RWPE2 (cell line): ENCODE results near the gene COL23A1.

Experiments used
- ATAC-seq: fragments of 200-7000 bp; cut with Tn5 transposase; 3 replicates; pipeline ENCODE4 v1.9.1; 2021; ENCODE audit warnings: low read depth
- DNase-seq: peaks from one replicate; pipeline ENCODE4 v3.0.0-alpha.2; 2020; ENCODE audit warnings: low spot score
- H3K27ac ChIP-seq: fragments of 450-650 bp; 2 replicates; pipeline ENCODE4 v1.5.1; 2017; ENCODE audit warnings: mild to moderate bottlenecking; ENCODE audit not compliant: poor library complexity, severe bottlenecking
- H3K27me3 ChIP-seq: fragments of 250-450 bp; sonication (Bioruptor Pico); 2 replicates; pipeline ENCODE4 v1.5.1; 2021; ENCODE audit warnings: mild to moderate bottlenecking, moderate library complexity; ENCODE audit not compliant: insufficient read depth, poor library complexity, severe bottlenecking
- H3K36me3 ChIP-seq: fragments of 250-450 bp; sonication (Bioruptor Pico); 2 replicates; pipeline ENCODE4 v1.5.1; 2020; ENCODE audit warnings: low read depth, mild to moderate bottlenecking, moderate library complexity
- H3K4me1 ChIP-seq: fragments of 250-450 bp; sonication (Bioruptor Pico); 2 replicates; pipeline ENCODE4 v1.5.1; 2021; ENCODE audit warnings: mild to moderate bottlenecking, moderate library complexity; ENCODE audit not compliant: insufficient read depth, poor library complexity, severe bottlenecking
- H3K4me3 ChIP-seq: fragments of 250-450 bp; sonication (Bioruptor Pico); 2 replicates; pipeline ENCODE4 v1.5.1; 2021; ENCODE audit warnings: mild to moderate bottlenecking, moderate library complexity; ENCODE audit not compliant: severe bottlenecking
- H3K9me3 ChIP-seq: fragments of 250-450 bp; sonication (Bioruptor Pico); 2 replicates; pipeline ENCODE4 v1.5.1; 2021; ENCODE audit warnings: mild to moderate bottlenecking, moderate library complexity; ENCODE audit not compliant: severe bottlenecking
- CTCF ChIP-seq: fragments of 450-650 bp; IDR thresholded peaks from one replicate; pipeline ENCODE4 v1.5.1; 2017; ENCODE audit warnings: mild to moderate bottlenecking, moderate library complexity; ENCODE audit not compliant: poor library complexity, severe bottlenecking

COL23A1 gene

GRCh38 chr5:178476972-178477754, 113.0 kb downstream of the COL23A1 start:
- H3K4me1 ChIP-seq = no peaks in the 10 kb centered on the region
- H3K27ac ChIP-seq = no peak overlapping the region
- no peak for TF ChIP-seq CTCF
- H3K36me3 ChIP-seq = no peaks in the 10 kb centered on the region
- H3K9me3 ChIP-seq = peaks cover 3% of the 10 kb centered on the region
- no peak overlapping the region for H3K4me3 ChIP-seq
- ATAC-seq = no peak
- no peak for DNase-seq
- H3K27me3 ChIP-seq = no peaks in the 10 kb centered on the region

GRCh38 chr5:178476531-178476930, 113.7 kb downstream of the COL23A1 start:
- ATAC-seq = no peak
- TF ChIP-seq CTCF = no peak
- Histone ChIP-seq H3K27ac (no peak overlapping the region), H3K27me3 (no peaks in the 10 kb centered on the region), H3K4me3 (no peak overlapping the region), H3K9me3 (peaks cover 3% of the 10 kb centered on the region), H3K4me1 (no peaks in the 10 kb centered on the region), H3K36me3 (no peaks in the 10 kb centered on the region)
- DNase-seq = no peak

GRCh38 chr5:178475422-178475821, 114.8 kb downstream of the COL23A1 start:
- DNase-seq (no peak), ATAC-seq (no peak)
- TF ChIP-seq CTCF = no peak
- Histone ChIP-seq H3K4me3 (no peak overlapping the region), H3K4me1 (no peaks in the 10 kb centered on the region), H3K36me3 (no peaks in the 10 kb centered on the region), H3K9me3 (peaks cover 3% of the 10 kb centered on the region), H3K27me3 (no peaks in the 10 kb centered on the region), H3K27ac (no peak overlapping the region)

GRCh38 chr5:178474562-178475184, 115.5 kb downstream of the COL23A1 start:
- no peak overlapping the region for H3K4me3 ChIP-seq
- TF ChIP-seq CTCF = no peak
- DNase-seq = no peak
- H3K36me3 ChIP-seq = no peaks in the 10 kb centered on the region
- no peaks in the 10 kb centered on the region for H3K27me3 ChIP-seq
- ATAC-seq = peak; percentile 58; the same call in 2 of the 3 replicates
- no peak overlapping the region for H3K27ac ChIP-seq
- peaks cover 3% of the 10 kb centered on the region for H3K9me3 ChIP-seq
- H3K4me1 ChIP-seq = no peaks in the 10 kb centered on the region

GRCh38 chr5:178473854-178474253, 116.3 kb downstream of the COL23A1 start:
- no peak overlapping the region for H3K4me3 ChIP-seq
- no peak for TF ChIP-seq CTCF
- H3K27ac ChIP-seq = no peak overlapping the region
- no peaks in the 10 kb centered on the region for H3K4me1 ChIP-seq
- DNase-seq = no peak
- H3K36me3 ChIP-seq = no peaks in the 10 kb centered on the region
- peaks cover 3% of the 10 kb centered on the region for H3K9me3 ChIP-seq
- no peaks in the 10 kb centered on the region for H3K27me3 ChIP-seq
- ATAC-seq = no peak
